Measurements from ENCODE around the gene FIGNL1.

FIGNL1 gene

GRCh38 chr7:50396856-50397255 lies 53.3 kb downstream of the FIGNL1 start:
- DNase-seq (ENCODE audit: low spot score): no peak

DNA sequence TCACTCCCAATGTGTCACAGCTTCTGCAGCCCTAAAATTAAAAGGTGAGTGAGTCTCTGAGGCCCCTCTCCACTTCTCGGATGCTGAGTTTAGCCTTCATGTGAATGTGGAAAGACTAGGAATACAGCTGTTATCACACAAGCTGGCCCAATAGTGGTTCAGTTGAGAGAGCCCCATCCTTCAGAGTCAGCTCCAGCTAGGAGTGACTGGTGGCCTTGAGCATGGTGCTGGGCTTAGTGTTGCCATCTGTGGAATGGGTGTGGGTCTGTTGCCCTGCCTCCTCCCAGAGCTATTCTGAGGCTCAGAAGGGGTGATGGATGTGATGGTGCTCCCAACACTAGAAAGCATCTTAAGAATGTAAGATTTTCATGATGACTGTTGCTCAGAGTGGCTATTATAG lies 55.8 kb downstream of the FIGNL1 start:
- no peak for DNase-seq (ENCODE audit: low spot score)
